ENCODE results near the gene NRROS.

DNA sequence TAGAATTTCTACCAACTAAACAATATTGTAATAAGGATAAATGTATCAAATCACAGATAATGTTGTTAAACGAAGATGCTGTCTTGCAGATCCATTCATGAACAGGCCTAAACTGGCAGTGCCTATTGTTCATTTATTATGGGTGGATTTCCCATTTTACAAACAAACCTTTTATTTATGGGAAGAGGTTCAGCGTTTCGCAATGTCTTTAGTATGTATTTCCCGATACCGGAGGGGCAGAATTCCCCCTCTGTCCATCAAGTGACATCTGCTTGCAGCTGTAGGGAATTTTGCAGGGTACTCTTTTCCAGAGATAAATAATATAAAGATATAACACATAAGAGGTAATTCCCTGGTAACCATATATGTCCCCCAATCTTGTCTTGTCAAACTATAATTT lies 66.8 kb downstream of the NRROS start:
- TF ChIP-seq, protein P1, sequence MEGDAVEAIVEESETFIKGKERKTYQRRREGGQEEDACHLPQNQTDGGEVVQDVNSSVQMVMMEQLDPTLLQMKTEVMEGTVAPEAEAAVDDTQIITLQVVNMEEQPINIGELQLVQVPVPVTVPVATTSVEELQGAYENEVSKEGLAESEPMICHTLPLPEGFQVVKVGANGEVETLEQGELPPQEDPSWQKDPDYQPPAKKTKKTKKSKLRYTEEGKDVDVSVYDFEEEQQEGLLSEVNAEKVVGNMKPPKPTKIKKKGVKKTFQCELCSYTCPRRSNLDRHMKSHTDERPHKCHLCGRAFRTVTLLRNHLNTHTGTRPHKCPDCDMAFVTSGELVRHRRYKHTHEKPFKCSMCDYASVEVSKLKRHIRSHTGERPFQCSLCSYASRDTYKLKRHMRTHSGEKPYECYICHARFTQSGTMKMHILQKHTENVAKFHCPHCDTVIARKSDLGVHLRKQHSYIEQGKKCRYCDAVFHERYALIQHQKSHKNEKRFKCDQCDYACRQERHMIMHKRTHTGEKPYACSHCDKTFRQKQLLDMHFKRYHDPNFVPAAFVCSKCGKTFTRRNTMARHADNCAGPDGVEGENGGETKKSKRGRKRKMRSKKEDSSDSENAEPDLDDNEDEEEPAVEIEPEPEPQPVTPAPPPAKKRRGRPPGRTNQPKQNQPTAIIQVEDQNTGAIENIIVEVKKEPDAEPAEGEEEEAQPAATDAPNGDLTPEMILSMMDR (IDR thresholded peaks at IDR 0.05) = no peak
- TF ChIP-seq POLR2A (IDR thresholded peaks at IDR 0.05) (no peak), EP300 (IDR thresholded peaks at IDR 0.05) (no peak), POLR2AphosphoS5 (IDR thresholded peaks at IDR 0.05) (no peak)
